Activated CD8-positive, alpha-beta T cell treated with anti-CD3 and anti-CD28 coated beads for 36 hours (primary cell): ENCODE results near the gene RFXANK. TPM values are rescaled to one million over a fixed set of nuclear protein-coding genes. Genes with fewer than 3 reads are reported as not detected.

ENCODE experiments used
- ATAC-seq: fragments of 200-7000 bp; cut with Tn5 transposase; one replicate; pipeline ENCODE4 v1.10.0; 2021; ENCODE audit warnings: mild to moderate bottlenecking, moderate library complexity
- CTCF ChIA-PET: fragments of 350-600 bp; sonication (Branson Sonifier 250); formaldehyde crosslinking; loops from one replicate; lab custom pipeline; 2021; ENCODE audit warnings: antibody characterized with exemption; lab: Charles Lee
- POLR2A ChIA-PET: fragments of 350-600 bp; sonication (Branson Sonifier 250); formaldehyde crosslinking; loops from one replicate; lab custom pipeline; 2021; ENCODE audit warnings: antibody characterized with exemption; lab: Charles Lee
- DNase-seq: peaks from one replicate; pipeline ENCODE4 v3.0.0-alpha.2; 2020
- H3K27ac Mint-ChIP-seq: one replicate; pipeline ENCODE4 v1.8.0; 2021; ENCODE audit warnings: mild to moderate bottlenecking, mixed read lengths
- H3K27me3 Mint-ChIP-seq: one replicate; pipeline ENCODE4 v1.8.0; 2021; ENCODE audit warnings: mixed read lengths
- H3K36me3 Mint-ChIP-seq: one replicate; pipeline ENCODE4 v1.8.0; 2021; ENCODE audit warnings: low read depth, mixed read lengths
- H3K4me1 Mint-ChIP-seq: one replicate; pipeline ENCODE4 v1.8.0; 2021; ENCODE audit warnings: low read depth, mixed read lengths
- H3K4me3 Mint-ChIP-seq: one replicate; pipeline ENCODE4 v1.8.0; 2021; ENCODE audit warnings: mild to moderate bottlenecking, moderate library complexity, mixed read lengths
- H3K9me3 Mint-ChIP-seq: one replicate; pipeline ENCODE4 v1.8.0; 2021; ENCODE audit warnings: mixed read lengths
- intact Hi-C: fragments of 100-400 bp; cut with micrococcal nuclease; formaldehyde crosslinking; loops from one replicate; pipeline ENCODE4 v1.10.0; 2022
- total RNA-seq, 2 experiments: library from RNA; stranded (reverse); gene quantifications; one replicate each; pipeline ENCODE4 v1.2.3, GENCODE V29; 2021
- TF ChIP-seq, protein P1 (sequence below): fragments of 200-600 bp; IDR thresholded peaks from one replicate; pipeline ENCODE4 v1.8.0; 2022; ENCODE audit warnings: antibody characterized with exemption, mild to moderate bottlenecking

RFXANK gene
- total RNA-seq, 2 experiments from 2014 or later: 61.4 to 68.5 TPM

DNA sequence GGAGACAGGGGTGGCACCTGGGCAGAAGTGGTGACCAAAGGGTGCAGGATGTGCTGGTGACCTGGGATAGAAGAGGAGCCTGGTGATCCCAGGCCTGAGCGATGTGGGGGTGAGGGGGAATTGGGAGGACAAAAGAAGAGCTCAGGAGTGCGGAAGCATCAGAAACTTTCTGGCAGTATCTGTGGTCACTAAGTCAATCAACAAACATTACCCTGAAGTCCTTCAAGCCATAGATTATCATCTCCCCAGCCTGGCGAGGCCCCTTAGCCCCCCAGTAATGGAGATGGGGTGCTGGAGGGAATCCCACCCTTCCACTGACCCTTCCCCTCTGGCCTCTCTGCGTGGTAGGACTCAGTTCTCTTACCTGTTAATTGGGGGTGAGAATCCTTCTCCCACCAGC, 32.5 kb upstream of the RFXANK start:
- CTCF ChIA-PET: interaction anchor here (0.8 to 1.0 kb wide), 2 partner anchors 15 to 16 kb away, joined by 3 to 5 read pairs; no protein-coding TSS in a partner anchor
- Mint-ChIP-seq H3K27me3 (no peaks in the 10 kb centered on the region), H3K4me3 (no peak overlapping the region), H3K4me1 (peaks cover 7% of the 10 kb centered on the region), H3K9me3 (no peaks in the 10 kb centered on the region), H3K27ac (no peak overlapping the region), H3K36me3 (peaks cover 19% of the 10 kb centered on the region)
- ATAC-seq: no peak
- TF ChIP-seq, protein P1, sequence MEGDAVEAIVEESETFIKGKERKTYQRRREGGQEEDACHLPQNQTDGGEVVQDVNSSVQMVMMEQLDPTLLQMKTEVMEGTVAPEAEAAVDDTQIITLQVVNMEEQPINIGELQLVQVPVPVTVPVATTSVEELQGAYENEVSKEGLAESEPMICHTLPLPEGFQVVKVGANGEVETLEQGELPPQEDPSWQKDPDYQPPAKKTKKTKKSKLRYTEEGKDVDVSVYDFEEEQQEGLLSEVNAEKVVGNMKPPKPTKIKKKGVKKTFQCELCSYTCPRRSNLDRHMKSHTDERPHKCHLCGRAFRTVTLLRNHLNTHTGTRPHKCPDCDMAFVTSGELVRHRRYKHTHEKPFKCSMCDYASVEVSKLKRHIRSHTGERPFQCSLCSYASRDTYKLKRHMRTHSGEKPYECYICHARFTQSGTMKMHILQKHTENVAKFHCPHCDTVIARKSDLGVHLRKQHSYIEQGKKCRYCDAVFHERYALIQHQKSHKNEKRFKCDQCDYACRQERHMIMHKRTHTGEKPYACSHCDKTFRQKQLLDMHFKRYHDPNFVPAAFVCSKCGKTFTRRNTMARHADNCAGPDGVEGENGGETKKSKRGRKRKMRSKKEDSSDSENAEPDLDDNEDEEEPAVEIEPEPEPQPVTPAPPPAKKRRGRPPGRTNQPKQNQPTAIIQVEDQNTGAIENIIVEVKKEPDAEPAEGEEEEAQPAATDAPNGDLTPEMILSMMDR: no peak
- intact Hi-C loops: no loop called here
- no peak for DNase-seq
- POLR2A ChIA-PET: no interaction called here

DNA sequence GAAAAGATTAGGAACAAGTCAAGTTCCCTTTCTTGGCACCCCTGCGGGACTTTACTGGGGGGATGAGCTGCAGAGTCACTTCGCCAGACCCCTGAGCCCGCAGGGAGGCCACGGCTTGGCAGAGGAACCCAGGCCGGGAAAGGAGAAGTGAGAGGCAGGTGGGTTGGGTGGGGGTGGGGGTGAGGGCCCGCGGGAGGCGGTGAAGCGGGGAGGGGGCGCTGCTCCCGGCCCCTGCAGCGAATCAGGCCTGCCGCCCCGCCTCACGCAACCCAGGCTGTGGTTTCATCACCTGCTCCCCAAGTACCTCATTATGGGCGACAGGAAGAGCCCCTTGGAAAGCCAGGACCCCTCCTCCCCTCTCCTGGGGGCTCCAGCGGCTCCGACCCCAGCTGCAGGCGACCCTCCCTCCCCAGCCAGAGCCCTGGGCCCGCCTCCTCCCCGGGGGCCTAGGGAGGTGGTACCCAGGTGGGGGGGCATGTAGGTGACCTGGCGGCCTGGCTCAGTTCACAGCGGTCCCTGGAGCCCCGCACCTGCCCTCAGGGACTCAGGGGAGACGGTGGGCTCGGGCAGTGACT, 31.5 kb upstream of the RFXANK start:
- Mint-ChIP-seq H3K9me3 (no peaks in the 10 kb centered on the region), H3K4me1 (peaks cover 7% of the 10 kb centered on the region), H3K36me3 (peaks cover 12% of the 10 kb centered on the region), H3K27me3 (no peaks in the 10 kb centered on the region), H3K4me3 (no peak overlapping the region), H3K27ac (no peak overlapping the region)
- no peak for ATAC-seq
- intact Hi-C loops: no loop called here
- CTCF ChIA-PET: interaction anchor here (1.6 kb wide), 1 partner anchor 15 kb away, joined by 4 read pairs; no protein-coding TSS in a partner anchor
- TF ChIP-seq, protein P1: no peak
- POLR2A ChIA-PET: interaction anchor here (0.6 kb wide), 2 partner anchors 8 to 96 kb away, joined by 3 read pairs; no protein-coding TSS in a partner anchor
- no peak for DNase-seq

DNA sequence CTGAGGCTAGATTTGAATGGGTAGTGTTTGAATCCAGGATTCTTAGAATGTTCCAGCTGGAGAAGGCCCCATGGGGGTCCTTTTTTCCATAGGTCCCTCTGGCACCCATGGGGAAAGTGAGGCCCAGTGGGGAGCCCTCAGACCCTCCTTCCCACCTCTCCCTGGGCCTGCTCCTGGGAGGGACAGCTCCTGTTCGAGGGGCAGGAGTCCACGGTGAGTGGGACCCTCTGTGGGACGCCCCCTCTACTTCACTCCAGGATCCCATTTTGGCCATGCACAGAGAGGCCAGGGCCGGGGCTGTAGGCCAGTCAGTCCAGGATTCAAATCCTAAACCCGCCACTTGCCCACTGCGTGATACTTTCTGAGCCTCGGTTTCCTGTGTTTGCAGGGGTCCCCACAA, 29.6 kb upstream of the RFXANK start:
- POLR2A ChIA-PET: no interaction called here
- H3K4me3 Mint-ChIP-seq: no peak overlapping the region
- TF ChIP-seq, protein P1: no peak
- ATAC-seq: no peak
- no peaks in the 10 kb centered on the region for H3K9me3 Mint-ChIP-seq
- peaks cover 7% of the 10 kb centered on the region for H3K4me1 Mint-ChIP-seq
- CTCF ChIA-PET: interaction anchor here (1.6 kb wide), 1 partner anchor 12 kb away, joined by 7 read pairs; no protein-coding TSS in a partner anchor
- DNase-seq: no peak
- H3K27me3 Mint-ChIP-seq: no peaks in the 10 kb centered on the region
- intact Hi-C loops: no loop called here
- no peak overlapping the region for H3K27ac Mint-ChIP-seq
- no peaks in the 10 kb centered on the region for H3K36me3 Mint-ChIP-seq

DNA sequence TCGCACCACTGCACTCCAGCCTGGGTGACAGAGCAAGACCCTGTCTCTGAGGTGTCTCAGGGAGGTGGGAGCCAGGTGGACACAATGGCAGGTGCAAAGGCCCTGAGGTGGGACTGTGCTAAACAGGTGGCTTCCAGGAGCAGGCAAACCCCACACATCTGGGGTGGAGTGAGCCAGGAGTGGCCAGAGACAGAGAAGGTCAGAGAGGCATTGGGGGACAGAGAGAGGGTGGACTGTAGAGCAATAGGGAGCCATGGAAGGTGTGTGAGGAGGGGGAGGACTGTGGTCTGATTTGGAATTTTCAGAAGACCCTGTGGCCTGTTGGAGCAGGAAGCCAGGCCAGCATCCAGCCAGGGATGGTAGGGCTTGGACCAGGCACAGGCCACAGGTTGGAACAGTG, 26.7 kb upstream of the RFXANK start:
- H3K36me3 Mint-ChIP-seq: no peaks in the 10 kb centered on the region
- no peak overlapping the region for H3K4me3 Mint-ChIP-seq
- intact Hi-C loops: no loop called here
- ATAC-seq: no peak
- H3K27ac Mint-ChIP-seq: no peak overlapping the region
- CTCF ChIA-PET: no interaction called here
- POLR2A ChIA-PET: no interaction called here
- peaks cover 2% of the 10 kb centered on the region for H3K27me3 Mint-ChIP-seq
- TF ChIP-seq, protein P1: no peak
- DNase-seq: no peak
- no peaks in the 10 kb centered on the region for H3K9me3 Mint-ChIP-seq
- H3K4me1 Mint-ChIP-seq: peaks cover 10% of the 10 kb centered on the region

DNA sequence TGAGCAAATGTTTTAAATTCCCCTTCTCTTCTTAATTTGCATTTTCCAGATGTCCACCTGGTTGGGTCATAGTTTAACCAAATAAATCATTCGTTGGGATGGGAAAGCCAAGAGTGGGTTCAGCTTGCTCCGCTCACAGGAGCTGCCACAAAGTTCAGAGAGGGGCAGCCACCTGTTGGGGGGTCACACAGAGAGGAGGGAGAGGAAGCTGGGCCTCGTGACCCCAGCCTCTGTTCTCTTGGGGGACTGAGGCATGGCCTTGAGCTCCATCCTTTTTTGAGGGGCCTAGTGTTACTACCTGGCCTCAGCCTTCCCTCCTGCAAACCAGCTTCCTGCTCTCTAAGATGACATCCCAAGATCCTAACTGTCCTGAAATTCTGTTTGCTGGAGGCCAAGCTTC, 24.4 kb upstream of the RFXANK start:
- TF ChIP-seq, protein P1: no peak
- H3K27me3 Mint-ChIP-seq: peaks cover 4% of the 10 kb centered on the region
- ATAC-seq (no peak), DNase-seq (no peak)
- ChIA-PET CTCF (no interaction called here), POLR2A (no interaction called here)
- no peaks in the 10 kb centered on the region for H3K36me3 Mint-ChIP-seq
- intact Hi-C loops: no loop called here
- no peaks in the 10 kb centered on the region for H3K9me3 Mint-ChIP-seq
- H3K4me1 Mint-ChIP-seq: peaks cover 12% of the 10 kb centered on the region
- H3K27ac Mint-ChIP-seq: no peak overlapping the region
- no peak overlapping the region for H3K4me3 Mint-ChIP-seq
